ENCODE results near the gene SUPT20H.

The SUPT20H gene

GRCh38 chr13:37058910-37059847, at the start of gene SUPT20H:
Gene SUPT20H, minus strand, starts transcription at chr13:37059688. Its CDS starts 8,198 bp downstream, at chr13:37051490.
- DNase-seq = peak; percentile 63

GRCh38 chr13:37109051-37109678, 49.7 kb upstream of the SUPT20H start:
- peak; percentile 15 for DNase-seq

GRCh38 chr13:37107868-37108267, 48.4 kb upstream of the SUPT20H start:
- no peak for DNase-seq

- DNase-seq = no peak
Measured at GRCh38 chr13:37107456-37107855, 48.0 kb upstream of the SUPT20H start.

- DNase-seq = no peak
Measured at GRCh38 chr13:37106642-37107041, 47.2 kb upstream of the SUPT20H start.

GRCh38 chr13:37105251-37105714, 45.8 kb upstream of the SUPT20H start, which contains the start of gene CSNK1A1L:
Gene CSNK1A1L, minus strand, starts transcription at chr13:37105664. Its CDS starts 408 bp downstream, at chr13:37105256.
- DNase-seq = no peak

GRCh38 chr13:37102896-37103295, 43.4 kb upstream of the SUPT20H start:
- no peak for DNase-seq

- no peak for DNase-seq
Measured at GRCh38 chr13:37101201-37101600, 41.7 kb upstream of the SUPT20H start.

- no peak for DNase-seq
Measured at GRCh38 chr13:37100731-37101130, 41.2 kb upstream of the SUPT20H start.

GRCh38 chr13:37097076-37097475, 37.6 kb upstream of the SUPT20H start:
- no peak for DNase-seq

GRCh38 chr13:37094840-37095239, 35.4 kb upstream of the SUPT20H start:
- DNase-seq = no peak

- DNase-seq = no peak
Measured at GRCh38 chr13:37094099-37094498, 34.6 kb upstream of the SUPT20H start.

- DNase-seq = no peak
Measured at GRCh38 chr13:37091835-37092234, 32.3 kb upstream of the SUPT20H start.

GRCh38 chr13:37090912-37091311, 31.4 kb upstream of the SUPT20H start:
- no peak for DNase-seq

- DNase-seq = no peak
Measured at GRCh38 chr13:37089495-37089894, 30.0 kb upstream of the SUPT20H start.

GRCh38 chr13:37087486-37087885, 28.0 kb upstream of the SUPT20H start:
- no peak for DNase-seq

- no peak for DNase-seq
Measured at GRCh38 chr13:37085606-37086005, 26.1 kb upstream of the SUPT20H start.

GRCh38 chr13:37076818-37077217, 17.3 kb upstream of the SUPT20H start:
- no peak for DNase-seq

- DNase-seq = no peak
Measured at GRCh38 chr13:37075164-37075563, 15.7 kb upstream of the SUPT20H start.

GRCh38 chr13:37074703-37075102, 15.2 kb upstream of the SUPT20H start:
- DNase-seq = no peak

GRCh38 chr13:37072024-37072423, 12.5 kb upstream of the SUPT20H start:
- no peak for DNase-seq

GRCh38 chr13:37070956-37071355, 11.5 kb upstream of the SUPT20H start:
- no peak for DNase-seq

GRCh38 chr13:37070145-37070695, 10.7 kb upstream of the SUPT20H start:
- DNase-seq = peak; percentile 84

All from SHP77 treated with DMSO at 0.1 percent for 48 hours (cell line).